PC-9 (cell line): ENCODE results near the gene NEURL1B. TPM values are rescaled to one million over a fixed set of nuclear protein-coding genes. Genes with fewer than 3 reads are reported as not detected.

Experiments
- BruUV-seq: library from RNA; stranded (reverse); fragments of 400-500 nt; replicated peaks from 2 replicates; lab custom pipeline; 2021; lab: Mats Ljungman, UMichigan
- CTCF ChIA-PET: fragments of 300-600 bp; sonication (Branson Sonifier 250); formaldehyde crosslinking; loops from one replicate; lab custom pipeline; 2022; ENCODE audit warnings: antibody characterized with exemption; lab: Charles Lee
- POLR2A ChIA-PET: fragments of 300-600 bp; sonication (Branson Sonifier 250); formaldehyde crosslinking; loops from one replicate; lab custom pipeline; 2022; ENCODE audit warnings: antibody characterized with exemption; ENCODE audit not compliant: unreplicated experiment; lab: Charles Lee
- DNase-seq, 2 experiments: peaks; one replicate each; pipeline versions ENCODE4 v3.0.0 to v3.0.0-alpha.2; 2015 to 2022; ENCODE audit warnings: mixed read lengths in 1 of 2
- H2AFZ ChIP-seq: fragments of 200-600 bp; sonication (generic); 2 replicates; pipeline ENCODE4 v1.8.1; 2017; ENCODE audit warnings: antibody characterized with exemption
- H3F3A ChIP-seq: fragments of 200-600 bp; sonication (generic); 2 replicates; pipeline ENCODE4 v1.8.1; 2017; ENCODE audit warnings: antibody characterized with exemption, mild to moderate bottlenecking, low read depth; ENCODE audit not compliant: insufficient read depth
- H3K27ac ChIP-seq: fragments of 200-600 bp; sonication (generic); 2 replicates; pipeline ENCODE4 v1.6.1; 2016; ENCODE audit warnings: mixed run types
- H3K27me3 ChIP-seq: fragments of 200-600 bp; sonication (generic); 2 replicates; pipeline ENCODE4 v1.6.1; 2016; ENCODE audit warnings: low read depth, mixed run types; ENCODE audit not compliant: insufficient read depth
- H3K36me3 ChIP-seq: fragments of 200-600 bp; sonication (generic); 2 replicates; pipeline ENCODE4 v1.6.1; 2016; ENCODE audit warnings: low read depth, mixed run types
- H3K4me1 ChIP-seq: fragments of 200-600 bp; sonication (generic); replicated peaks from 2 replicates; pipeline ENCODE4 v1.6.1; 2016; ENCODE audit warnings: mixed run types; ENCODE audit not compliant: insufficient read depth
- H3K4me2 ChIP-seq: fragments of 200-600 bp; sonication (generic); 2 replicates; pipeline ENCODE4 v1.6.1; 2017; ENCODE audit warnings: mixed run types
- H3K4me3 ChIP-seq: fragments of 200-600 bp; sonication (generic); 2 replicates; pipeline ENCODE4 v1.6.1; 2016; ENCODE audit warnings: mixed run types
- H3K79me2 ChIP-seq: fragments of 200-600 bp; sonication (generic); 2 replicates; pipeline ENCODE4 v1.6.1; 2017; ENCODE audit warnings: low read depth, mixed run types
- H3K9me2 ChIP-seq: fragments of 200-600 bp; sonication (generic); 2 replicates; pipeline ENCODE4 v1.8.1; 2017; ENCODE audit warnings: mild to moderate bottlenecking; ENCODE audit not compliant: insufficient read depth
- H3K9me3 ChIP-seq: fragments of 200-600 bp; sonication (generic); 2 replicates; pipeline ENCODE4 v1.8.1; 2016; ENCODE audit warnings: low read depth; ENCODE audit not compliant: insufficient read depth
- H4K20me1 ChIP-seq: fragments of 200-600 bp; sonication (generic); 2 replicates; pipeline ENCODE4 v1.8.1; 2017; ENCODE audit not compliant: insufficient read depth
- EZH2 ChIP-seq: fragments of 200-600 bp; sonication (generic); IDR thresholded peaks from 2 replicates; pipeline ENCODE4 v1.8.0; 2017; ENCODE audit warnings: antibody characterized with exemption, low read depth
- intact Hi-C: fragments of 100-400 bp; cut with micrococcal nuclease; formaldehyde crosslinking; loops from one replicate; pipeline ENCODE4 v1.10.0; 2022; ENCODE audit not compliant: unreplicated experiment
- total RNA-seq: library from RNA; stranded (reverse); gene quantifications from 2 replicates; pipeline ENCODE4 v1.2.3, GENCODE V29; 2021
- TF ChIP-seq, protein P1 (sequence below): fragments of 200-600 bp; sonication (generic); conservative IDR thresholded peaks from 2 replicates; pipeline ENCODE4 v1.6.1; 2017; ENCODE audit warnings: mixed run types, antibody characterized with exemption, mild to moderate bottlenecking, moderate library complexity

The NEURL1B gene
- total RNA-seq, 1 experiment from 2014 or later: 14.3 TPM

DNA sequence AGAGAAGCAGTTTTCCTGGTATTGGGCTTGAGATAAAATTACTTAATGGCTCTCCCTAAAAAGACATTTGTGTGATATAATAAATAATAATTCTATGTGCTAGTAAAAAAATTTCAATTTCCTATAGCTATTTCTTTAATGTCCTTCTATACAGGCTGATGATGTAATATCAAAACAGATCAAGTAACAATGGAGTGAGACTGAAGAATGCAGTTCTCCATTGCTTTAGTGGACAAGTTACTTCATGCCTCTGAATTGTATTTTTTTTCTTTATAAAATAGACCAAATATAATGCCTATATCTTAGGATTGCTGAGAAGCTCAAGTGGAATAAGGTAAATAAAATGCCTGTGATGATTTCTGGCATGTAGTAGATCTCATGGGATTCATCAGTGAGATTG lies 35.6 kb upstream of the NEURL1B start:
- Histone ChIP-seq H2AFZ (no peak overlapping the region), H3K27ac (no peak overlapping the region), H3K27me3 (peaks cover 65% of the 10 kb centered on the region), H4K20me1 (no peaks in the 10 kb centered on the region), H3K4me3 (no peak overlapping the region), H3F3A (no peaks in the 10 kb centered on the region), H3K4me1 (no peaks in the 10 kb centered on the region), H3K79me2 (no peaks in the 10 kb centered on the region), H3K9me3 (peaks cover 5% of the 10 kb centered on the region; the same call in 1 of the 2 replicates), H3K9me2 (no peaks in the 10 kb centered on the region), H3K4me2 (no peak overlapping the region), H3K36me3 (no peaks in the 10 kb centered on the region)
- TF ChIP-seq, protein P1, sequence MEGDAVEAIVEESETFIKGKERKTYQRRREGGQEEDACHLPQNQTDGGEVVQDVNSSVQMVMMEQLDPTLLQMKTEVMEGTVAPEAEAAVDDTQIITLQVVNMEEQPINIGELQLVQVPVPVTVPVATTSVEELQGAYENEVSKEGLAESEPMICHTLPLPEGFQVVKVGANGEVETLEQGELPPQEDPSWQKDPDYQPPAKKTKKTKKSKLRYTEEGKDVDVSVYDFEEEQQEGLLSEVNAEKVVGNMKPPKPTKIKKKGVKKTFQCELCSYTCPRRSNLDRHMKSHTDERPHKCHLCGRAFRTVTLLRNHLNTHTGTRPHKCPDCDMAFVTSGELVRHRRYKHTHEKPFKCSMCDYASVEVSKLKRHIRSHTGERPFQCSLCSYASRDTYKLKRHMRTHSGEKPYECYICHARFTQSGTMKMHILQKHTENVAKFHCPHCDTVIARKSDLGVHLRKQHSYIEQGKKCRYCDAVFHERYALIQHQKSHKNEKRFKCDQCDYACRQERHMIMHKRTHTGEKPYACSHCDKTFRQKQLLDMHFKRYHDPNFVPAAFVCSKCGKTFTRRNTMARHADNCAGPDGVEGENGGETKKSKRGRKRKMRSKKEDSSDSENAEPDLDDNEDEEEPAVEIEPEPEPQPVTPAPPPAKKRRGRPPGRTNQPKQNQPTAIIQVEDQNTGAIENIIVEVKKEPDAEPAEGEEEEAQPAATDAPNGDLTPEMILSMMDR: no peak
- no peak for TF ChIP-seq EZH2
- DNase-seq: no peak
- CTCF ChIA-PET: no interaction called here
- BruUV-seq: no TSS peak
- POLR2A ChIA-PET: no interaction called here
- intact Hi-C loops: no loop called here

DNA sequence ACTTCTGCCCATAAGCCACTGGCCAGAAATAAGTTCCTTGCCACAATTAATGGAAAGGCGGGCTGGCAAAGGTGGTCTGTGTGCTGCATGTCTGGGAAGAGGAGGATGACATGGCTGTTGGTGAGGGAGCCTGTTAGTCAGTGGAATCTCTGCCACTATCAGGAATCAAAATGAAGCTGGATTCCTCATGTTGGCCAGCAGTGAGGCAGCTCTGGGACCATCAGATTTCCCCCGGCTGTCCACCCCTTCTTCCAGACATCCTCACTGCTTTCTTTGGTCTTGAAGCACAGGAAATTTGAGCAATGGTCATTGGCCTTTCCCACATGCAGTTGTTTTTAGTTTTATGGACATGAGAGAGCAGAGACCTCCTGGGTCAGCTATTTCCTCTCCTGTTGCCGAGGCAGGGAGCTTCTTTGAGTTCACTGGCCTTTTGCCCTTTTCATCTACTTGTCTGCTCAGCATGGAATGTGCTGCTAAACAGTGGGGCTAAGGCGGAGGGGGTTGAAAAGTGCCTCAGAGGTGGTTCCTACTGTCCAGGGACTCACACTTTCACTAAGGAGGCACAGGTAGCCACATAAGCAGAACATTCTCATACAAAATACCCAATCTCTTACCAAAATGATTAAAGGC lies 34.8 kb upstream of the NEURL1B start:
- Histone ChIP-seq H3K9me3 (peaks cover 5% of the 10 kb centered on the region; the same call in 1 of the 2 replicates), H2AFZ (no peak overlapping the region), H3K4me3 (no peak overlapping the region), H3K36me3 (no peaks in the 10 kb centered on the region), H3K27ac (no peak overlapping the region), H3K27me3 (peaks cover 70% of the 10 kb centered on the region), H4K20me1 (no peaks in the 10 kb centered on the region), H3K4me1 (no peaks in the 10 kb centered on the region), H3F3A (no peaks in the 10 kb centered on the region), H3K9me2 (no peaks in the 10 kb centered on the region), H3K4me2 (no peak overlapping the region), H3K79me2 (no peaks in the 10 kb centered on the region)
- DNase-seq: no peak
- CTCF ChIA-PET: no interaction called here
- POLR2A ChIA-PET: no interaction called here
- BruUV-seq: no TSS peak
- intact Hi-C loops: no loop called here
- no peak for TF ChIP-seq EZH2
- TF ChIP-seq, protein P1: no peak

DNA sequence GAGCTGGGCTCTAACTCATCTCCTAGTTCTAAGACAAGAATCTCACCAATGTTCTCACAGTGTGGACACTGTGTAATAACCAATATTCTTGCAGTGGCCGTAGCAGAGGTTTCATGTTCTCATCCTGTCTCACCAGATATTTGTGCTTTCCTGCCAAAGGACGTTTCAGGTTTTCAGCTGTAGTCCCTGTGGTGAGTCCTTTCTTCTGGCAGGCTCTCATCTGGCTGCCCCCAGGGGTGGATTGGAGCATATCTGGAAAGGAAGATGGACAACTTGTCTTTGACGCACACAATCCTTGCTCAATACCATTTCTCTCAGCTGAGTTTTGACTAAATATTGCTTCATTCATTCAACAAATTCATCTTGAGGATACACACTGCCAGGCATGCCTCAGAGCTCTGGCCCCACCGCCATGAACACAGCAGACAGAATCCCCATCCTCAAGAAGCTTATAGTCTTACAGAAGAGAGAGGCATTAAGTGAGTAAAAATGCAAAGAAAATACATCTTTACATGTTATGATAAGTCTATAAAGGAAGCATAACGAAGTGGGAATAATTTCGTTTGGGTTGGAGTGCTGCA lies 33.8 kb upstream of the NEURL1B start:
- BruUV-seq: no TSS peak
- H3K4me2 ChIP-seq: no peak overlapping the region
- no peaks in the 10 kb centered on the region for H3K36me3 ChIP-seq
- H3K9me3 ChIP-seq: peaks cover 5% of the 10 kb centered on the region; the same call in 1 of the 2 replicates
- H3K4me1 ChIP-seq: no peaks in the 10 kb centered on the region
- no peak overlapping the region for H3K27ac ChIP-seq
- no peaks in the 10 kb centered on the region for H3F3A ChIP-seq
- H4K20me1 ChIP-seq: no peaks in the 10 kb centered on the region
- no peaks in the 10 kb centered on the region for H3K79me2 ChIP-seq
- H3K4me3 ChIP-seq: no peak overlapping the region
- intact Hi-C loops: no loop called here
- H2AFZ ChIP-seq: no peak overlapping the region
- ChIA-PET CTCF (no interaction called here), POLR2A (no interaction called here)
- TF ChIP-seq EZH2: no peak
- TF ChIP-seq, protein P1: no peak
- peaks cover 77% of the 10 kb centered on the region for H3K27me3 ChIP-seq
- DNase-seq: no peak
- no peaks in the 10 kb centered on the region for H3K9me2 ChIP-seq
